Activated CD4-positive, alpha-beta memory T cell treated with anti-CD3 and anti-CD28 coated beads for 36 hours (primary cell): ENCODE results near the gene SDHD. TPM values are rescaled to one million over a fixed set of nuclear protein-coding genes. Genes with fewer than 3 reads are reported as not detected.
"Not testable (repeated sequence)": the region's sequence is repeated elsewhere in the genome, so short reads cannot be mapped to it uniquely, and the experiment has no call there.

Experiments
- CTCF ChIA-PET: fragments of 350-600 bp; sonication (Branson Sonifier 250); formaldehyde crosslinking; loops from one replicate; lab custom pipeline; 2021; ENCODE audit warnings: antibody characterized with exemption, inconsistent platforms; lab: Charles Lee
- POLR2A ChIA-PET: fragments of 350-600 bp; sonication (Branson Sonifier 250); formaldehyde crosslinking; loops from one replicate; lab custom pipeline; 2021; ENCODE audit warnings: antibody characterized with exemption; lab: Charles Lee
- DNase-seq: peaks from one replicate; pipeline ENCODE4 v3.0.0-alpha.2; 2020
- H3K27ac Mint-ChIP-seq: one replicate; pipeline ENCODE4 v1.8.0; 2021; ENCODE audit warnings: mixed read lengths
- H3K27me3 Mint-ChIP-seq: one replicate; pipeline ENCODE4 v1.8.0; 2021; ENCODE audit warnings: mixed read lengths
- H3K36me3 Mint-ChIP-seq: one replicate; pipeline ENCODE4 v1.8.0; 2021; ENCODE audit warnings: mixed read lengths
- H3K4me1 Mint-ChIP-seq: one replicate; pipeline ENCODE4 v1.8.0; 2021; ENCODE audit warnings: low read depth, mixed read lengths
- H3K4me3 Mint-ChIP-seq: one replicate; pipeline ENCODE4 v1.8.0; 2021; ENCODE audit warnings: mild to moderate bottlenecking, mixed read lengths
- H3K9me3 Mint-ChIP-seq: one replicate; pipeline ENCODE4 v1.8.0; 2021; ENCODE audit warnings: mixed read lengths
- intact Hi-C: fragments of 100-400 bp; cut with micrococcal nuclease; formaldehyde crosslinking; loops from one replicate; pipeline ENCODE4 v1.15.1; 2023
- total RNA-seq, 2 experiments: library from RNA; stranded (reverse); gene quantifications; one replicate each; pipeline ENCODE4 v1.2.3, GENCODE V29; 2021

The SDHD gene
- 10 to 100 TPM; 72.7 to 91.6 TPM for total RNA-seq

DNA sequence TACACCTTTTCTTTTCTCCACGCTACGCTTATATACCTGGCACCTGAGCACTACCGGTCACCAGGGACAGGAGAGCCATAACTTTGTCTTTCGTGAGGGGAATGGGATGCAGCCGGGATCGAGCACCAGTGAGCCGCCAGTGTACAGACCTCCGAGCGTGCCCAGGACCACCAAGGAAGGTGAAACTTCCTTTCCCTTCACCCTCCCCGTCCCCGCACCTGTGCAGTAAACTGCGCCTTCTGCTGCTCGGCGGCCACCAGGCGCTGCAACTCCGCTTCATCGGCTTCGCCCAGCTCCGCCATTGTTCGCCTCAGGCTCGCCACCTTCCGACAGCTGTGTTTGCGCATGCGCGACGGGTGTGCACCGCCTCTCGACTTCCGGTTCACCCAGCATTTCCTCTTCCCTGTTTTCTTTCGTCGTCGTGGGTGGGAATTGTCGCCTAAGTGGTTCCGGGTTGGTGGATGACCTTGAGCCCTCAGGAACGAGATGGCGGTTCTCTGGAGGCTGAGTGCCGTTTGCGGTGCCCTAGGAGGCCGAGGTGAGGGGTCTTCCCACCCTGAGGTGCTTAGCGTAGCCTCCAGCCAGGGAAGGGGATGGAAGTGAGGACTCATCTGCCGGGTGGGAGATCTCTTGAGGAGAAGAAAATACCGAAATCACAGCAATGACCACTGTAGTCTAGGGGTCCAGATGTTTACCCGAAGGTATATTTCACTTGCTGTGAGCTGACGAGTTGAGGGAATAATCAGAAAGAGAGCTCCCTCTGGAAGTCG is at the start of gene SDHD, which contains the start of gene TIMM8B:
Gene SDHD, plus strand, starts transcription at position 452 of the 770 bp plus-strand sequence. Its CDS starts 35 bp downstream, at position 487.
Gene TIMM8B, minus strand, starts transcription at position 335 of the 770 bp plus-strand sequence. Its CDS starts 33 bp downstream, at position 302.
- ChIA-PET CTCF (interaction anchor here (0.6 to 2.1 kb wide), 9 partner anchors 11 to 215 kb away, joined by 3 to 16 read pairs (median 3); partner anchors contain the start of genes ALG9, BCO2 and PIH1D2), POLR2A (interaction anchor here (0.6 to 1.8 kb wide), 6 partner anchors 10 to 500 kb away, joined by 3 to 6 read pairs (median 4); partner anchors contain the start of genes ALG9, NKAPD1 and PIH1D2)
- no peaks in the 10 kb centered on the region for H3K9me3 Mint-ChIP-seq
- peaks cover 2% of the 10 kb centered on the region for H3K27me3 Mint-ChIP-seq
- H3K36me3 Mint-ChIP-seq, result peaks cover 68% of the 10 kb centered on the region
- intact Hi-C loops, result loop anchor here (1.0 to 10.0 kb wide), 10 partner anchors 12 to 484 kb away; partner anchors contain the start of genes ALG9, CFAP68, DLAT and FDXACB1
- peak; percentile 97 for DNase-seq
- peaks cover 63% of the 10 kb centered on the region for H3K4me1 Mint-ChIP-seq
- peak within 1 kb of the TSS; percentile 92 for H3K27ac Mint-ChIP-seq
- H3K4me3 Mint-ChIP-seq, result peak within 1 kb of the TSS; percentile 92

DNA sequence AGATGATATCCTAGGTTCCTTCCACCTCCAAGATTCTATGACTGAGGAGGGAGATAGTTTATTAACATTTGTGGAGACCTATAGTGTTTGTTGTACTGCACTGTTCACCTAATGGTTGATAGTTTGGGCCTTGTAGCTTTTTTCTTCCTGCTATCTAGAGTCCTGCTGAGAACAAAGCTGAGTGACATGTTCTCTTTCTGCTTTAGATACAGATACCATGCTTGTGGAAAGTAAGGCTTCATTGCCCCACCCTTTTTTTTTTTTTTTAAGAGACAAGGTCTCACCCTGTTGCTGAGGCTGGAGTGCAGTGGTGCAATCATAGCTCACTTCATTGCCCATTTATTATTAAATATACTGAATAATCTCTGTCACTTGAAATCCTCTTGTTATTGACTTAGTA is 49.1 kb upstream of the SDHD start:
- intact Hi-C loops, result no loop called here
- H3K4me1 Mint-ChIP-seq, result peaks cover 2% of the 10 kb centered on the region
- peaks cover 27% of the 10 kb centered on the region for H3K36me3 Mint-ChIP-seq
- H3K27ac Mint-ChIP-seq, result no peak overlapping the region
- DNase-seq, result no peak
- ChIA-PET CTCF (interaction anchor here (0.7 to 1.7 kb wide), 2 partner anchors 56 to 211 kb away, joined by 4 read pairs; no protein-coding TSS in a partner anchor), POLR2A (no interaction called here)
- no peaks in the 10 kb centered on the region for H3K27me3 Mint-ChIP-seq
- no peaks in the 10 kb centered on the region for H3K9me3 Mint-ChIP-seq
- H3K4me3 Mint-ChIP-seq, result no peak overlapping the region

DNA sequence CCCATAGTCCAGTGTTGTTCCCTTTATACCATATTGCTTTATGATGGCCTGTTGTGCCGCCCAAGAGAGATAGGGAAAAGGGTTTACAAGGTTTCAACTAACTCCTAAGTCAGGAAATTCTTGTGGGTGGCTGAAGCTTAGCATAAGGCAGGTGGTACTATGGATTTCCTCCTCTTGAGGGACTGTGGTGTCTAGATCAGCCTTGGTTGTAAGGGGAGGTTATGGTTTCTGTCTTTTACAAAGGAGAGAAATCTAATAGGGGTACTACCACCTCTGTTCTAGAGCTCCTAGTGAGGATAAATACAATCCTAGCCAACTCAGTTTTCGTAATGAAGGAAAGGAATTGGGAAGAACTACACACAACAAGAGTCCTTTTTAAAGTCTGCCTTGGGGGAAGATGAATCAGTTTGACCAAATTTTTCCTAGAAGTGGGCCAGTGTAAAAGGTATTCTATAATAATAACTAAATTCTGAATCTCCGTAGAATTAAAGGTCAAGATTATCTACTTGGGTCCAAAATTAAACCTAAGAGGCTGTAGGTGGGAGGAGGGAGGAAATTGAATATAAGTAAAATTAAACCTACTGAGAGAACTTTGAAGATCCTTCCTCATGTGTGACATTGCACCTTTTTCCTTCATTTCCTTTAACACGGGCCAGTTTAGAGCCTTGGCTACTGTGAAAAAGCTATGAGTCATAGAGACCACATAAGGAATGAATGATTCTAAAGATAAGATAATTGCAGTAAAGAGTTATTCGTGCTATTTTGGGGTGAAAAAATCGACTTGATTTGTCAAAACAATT is 44.3 kb upstream of the SDHD start:
- peaks cover 2% of the 10 kb centered on the region for H3K4me1 Mint-ChIP-seq
- no peak for DNase-seq
- no peak overlapping the region for H3K4me3 Mint-ChIP-seq
- intact Hi-C loops, result no loop called here
- H3K27me3 Mint-ChIP-seq, result no peaks in the 10 kb centered on the region
- ChIA-PET POLR2A (no interaction called here), CTCF (no interaction called here)
- H3K27ac Mint-ChIP-seq, result no peak overlapping the region
- H3K9me3 Mint-ChIP-seq, result peaks cover 2% of the 10 kb centered on the region
- peaks cover 49% of the 10 kb centered on the region for H3K36me3 Mint-ChIP-seq

DNA sequence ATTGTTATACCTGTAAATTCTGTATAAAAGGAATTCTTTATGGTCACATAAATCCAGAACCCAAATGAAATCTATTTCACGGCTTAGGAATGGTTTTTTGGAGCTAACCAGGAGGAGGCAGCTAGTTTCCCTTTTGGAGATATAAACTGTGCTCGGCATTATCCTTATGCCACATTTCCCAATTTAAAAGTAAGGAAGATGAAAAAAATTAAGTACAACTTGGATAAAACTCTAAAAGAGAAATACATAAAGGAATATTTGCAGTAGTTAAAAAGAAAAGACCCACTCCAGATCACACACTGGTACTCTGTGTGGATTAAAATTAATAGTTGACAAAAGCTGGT is 43.7 kb upstream of the SDHD start:
- Mint-ChIP-seq H3K4me1 (peaks cover 2% of the 10 kb centered on the region), H3K27me3 (no peaks in the 10 kb centered on the region), H3K4me3 (no peak overlapping the region), H3K27ac (no peak overlapping the region), H3K36me3 (peaks cover 51% of the 10 kb centered on the region), H3K9me3 (peaks cover 4% of the 10 kb centered on the region)
- no peak for DNase-seq
- POLR2A ChIA-PET, result no interaction called here
- intact Hi-C loops, result no loop called here
- CTCF ChIA-PET, result no interaction called here

DNA sequence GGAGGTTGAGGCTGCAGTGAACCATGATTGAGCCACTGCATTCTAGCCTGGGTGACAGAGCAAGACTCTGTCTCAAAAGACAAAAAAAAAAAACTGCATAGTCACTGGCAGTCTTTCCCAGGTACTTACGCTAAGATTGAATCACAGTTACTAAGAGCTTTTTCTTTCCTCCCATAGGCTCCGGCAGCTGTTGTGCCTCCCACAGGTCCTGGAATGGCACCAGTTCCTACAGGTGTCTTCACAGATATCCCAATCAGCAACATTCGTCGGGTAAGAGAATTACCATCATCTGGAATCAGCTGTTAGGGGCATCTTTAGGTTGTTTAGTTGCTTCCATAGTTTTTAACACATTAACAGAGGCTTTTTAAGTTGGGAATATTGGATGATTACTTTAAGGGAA is 41.7 kb upstream of the SDHD start:
- Mint-ChIP-seq H3K4me1 (peaks cover 16% of the 10 kb centered on the region), H3K27ac (no peak overlapping the region), H3K4me3 (no peak overlapping the region), H3K27me3 (no peaks in the 10 kb centered on the region), H3K9me3 (peaks cover 4% of the 10 kb centered on the region), H3K36me3 (peaks cover 47% of the 10 kb centered on the region)
- ChIA-PET CTCF (interaction anchor here (0.6 kb wide), 1 partner anchor 114 kb away, joined by 3 read pairs; no protein-coding TSS in a partner anchor), POLR2A (no interaction called here)
- DNase-seq, result no peak
- intact Hi-C loops, result no loop called here

DNA sequence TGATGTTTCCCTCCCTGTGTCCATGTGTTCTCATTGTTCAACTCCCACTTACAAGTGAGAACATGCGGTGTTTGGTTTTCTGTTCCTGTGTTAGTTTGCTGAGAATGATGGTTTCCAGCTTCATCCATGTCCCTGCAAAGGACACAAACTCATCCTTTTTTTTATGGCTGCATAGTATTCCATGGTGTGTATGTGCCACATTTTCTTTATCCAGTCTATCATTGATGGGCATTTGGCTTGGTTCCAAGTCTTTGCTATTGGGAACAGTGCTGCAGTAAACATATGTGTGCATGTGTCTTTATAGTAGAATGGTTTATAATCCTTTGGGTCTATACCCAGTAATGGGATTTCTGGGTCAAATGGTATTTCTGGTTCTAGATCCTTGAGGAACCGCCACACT is 40.0 kb upstream of the SDHD start:
- DNase-seq, H3K4me3 Mint-ChIP-seq, intact Hi-C loops, H3K27me3 Mint-ChIP-seq, CTCF ChIA-PET, POLR2A ChIA-PET, H3K9me3 Mint-ChIP-seq, H3K27ac Mint-ChIP-seq: not testable (repeated sequence)
- Mint-ChIP-seq H3K4me1 (peaks cover 19% of the 10 kb centered on the region), H3K36me3 (peaks cover 59% of the 10 kb centered on the region)

DNA sequence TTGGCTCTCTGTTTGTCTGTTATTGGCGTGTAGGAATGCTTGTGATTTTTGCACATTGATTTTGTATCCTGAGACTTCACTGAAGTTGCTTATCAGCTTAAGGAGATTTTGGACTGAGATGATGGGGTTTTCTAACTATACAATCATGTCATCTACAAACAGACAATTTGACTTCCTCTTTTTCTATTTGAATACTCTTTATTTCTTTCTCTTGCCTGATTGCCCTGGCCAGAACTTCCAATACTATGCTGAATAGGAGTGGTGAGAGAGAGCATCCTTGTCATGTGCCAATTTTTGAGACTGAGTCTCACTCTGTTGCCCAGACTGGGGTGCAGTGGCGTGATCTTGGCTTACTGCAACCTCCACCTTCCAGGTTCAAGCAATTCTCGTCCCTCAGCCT is 38.4 kb upstream of the SDHD start:
- H3K27me3 Mint-ChIP-seq, H3K9me3 Mint-ChIP-seq, DNase-seq, POLR2A ChIA-PET, H3K4me3 Mint-ChIP-seq, H3K27ac Mint-ChIP-seq: not testable (repeated sequence)
- H3K4me1 Mint-ChIP-seq, result peaks cover 18% of the 10 kb centered on the region
- intact Hi-C loops, result loop anchor here (2.0 kb wide), 1 partner anchor 39 kb away; the partner anchor contains the start of genes SDHD and TIMM8B
- peaks cover 67% of the 10 kb centered on the region for H3K36me3 Mint-ChIP-seq
- CTCF ChIA-PET, result interaction anchor here (0.8 kb wide), 1 partner anchor 29 kb away, joined by 3 read pairs; no protein-coding TSS in a partner anchor

DNA sequence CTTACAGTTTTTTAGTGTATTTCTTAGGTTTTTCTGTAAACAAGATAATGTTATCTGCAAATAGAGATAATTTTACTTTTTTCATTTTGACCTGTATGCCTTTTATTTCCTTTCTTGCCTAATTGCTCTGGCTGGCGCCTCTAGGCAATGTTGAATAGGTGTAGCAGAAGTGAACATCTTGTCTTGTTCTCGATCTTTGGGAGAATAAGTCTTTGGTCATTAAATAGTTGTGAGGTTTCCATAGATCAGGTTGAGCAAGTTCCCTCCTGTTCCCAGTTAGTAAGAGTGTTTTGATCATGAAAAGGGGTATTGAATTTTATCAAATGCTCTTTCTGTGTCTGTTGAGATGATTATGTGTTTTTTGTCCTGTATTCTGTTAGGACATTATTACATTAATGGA is 36.9 kb upstream of the SDHD start:
- peaks cover 4% of the 10 kb centered on the region for H3K9me3 Mint-ChIP-seq
- intact Hi-C loops, result loop anchor here (2.0 kb wide), 1 partner anchor 37 kb away; the partner anchor contains the start of genes SDHD and TIMM8B
- POLR2A ChIA-PET, result no interaction called here

DNA sequence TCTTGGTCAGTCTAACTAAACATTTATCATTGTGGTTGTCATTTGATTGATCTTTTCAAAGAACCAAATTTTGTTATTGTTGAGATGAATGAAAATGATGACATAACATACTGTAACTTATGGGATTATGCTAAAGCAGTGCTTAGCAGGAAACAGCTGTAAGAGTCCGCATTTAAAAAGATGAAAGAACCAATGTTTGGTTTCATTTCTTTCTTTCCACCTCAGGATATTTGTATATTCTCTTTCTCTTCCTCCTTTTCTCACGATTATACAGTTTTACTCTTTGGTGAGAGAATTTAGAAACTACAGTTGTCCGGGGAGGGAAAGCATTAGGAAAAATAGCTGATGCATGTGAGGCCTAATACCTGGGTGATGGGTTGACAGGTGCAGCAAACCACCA is 36.0 kb upstream of the SDHD start:
- ChIA-PET CTCF (interaction anchor here (1.5 kb wide), 1 partner anchor 119 kb away, joined by 5 read pairs; no protein-coding TSS in a partner anchor), POLR2A (no interaction called here)
- no peak for DNase-seq
- intact Hi-C loops, result no loop called here
- no peak overlapping the region for H3K4me3 Mint-ChIP-seq
- H3K27ac Mint-ChIP-seq, result no peak overlapping the region
- H3K36me3 Mint-ChIP-seq, result peaks cover 60% of the 10 kb centered on the region
- H3K4me1 Mint-ChIP-seq, result peaks cover 18% of the 10 kb centered on the region
- no peaks in the 10 kb centered on the region for H3K27me3 Mint-ChIP-seq
- H3K9me3 Mint-ChIP-seq, result peaks cover 4% of the 10 kb centered on the region

More for the DNA sequence above, 36.9 kb upstream of the SDHD start:
- no peak for DNase-seq
- peaks cover 18% of the 10 kb centered on the region for H3K4me1 Mint-ChIP-seq
- H3K36me3 Mint-ChIP-seq, result peaks cover 63% of the 10 kb centered on the region
- no peaks in the 10 kb centered on the region for H3K27me3 Mint-ChIP-seq
- H3K27ac Mint-ChIP-seq, result no peak overlapping the region
- H3K4me3 Mint-ChIP-seq, result no peak overlapping the region
- CTCF ChIA-PET, result no interaction called here

DNA sequence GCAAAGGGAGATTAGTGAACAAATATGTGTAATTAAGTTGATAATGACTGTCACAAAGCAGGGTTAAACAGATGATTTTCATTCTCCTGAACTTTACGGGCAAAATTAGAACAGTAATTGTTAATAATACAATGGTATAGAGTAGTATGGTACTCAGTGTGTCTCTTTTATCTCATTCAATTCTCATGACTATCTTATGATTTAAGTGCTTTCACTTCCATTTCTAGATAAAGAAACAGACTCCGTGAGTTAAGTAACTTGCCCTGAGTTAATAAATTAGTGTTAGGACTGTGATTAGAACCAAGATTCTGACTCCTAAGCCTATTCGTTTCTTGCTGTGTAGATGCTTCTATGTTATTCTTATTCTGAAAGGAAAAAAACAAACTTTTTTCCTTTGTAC is 34.9 kb upstream of the SDHD start:
- H3K36me3 Mint-ChIP-seq, result peaks cover 57% of the 10 kb centered on the region
- H3K9me3 Mint-ChIP-seq, result peaks cover 4% of the 10 kb centered on the region
- intact Hi-C loops, result no loop called here
- ChIA-PET CTCF (interaction anchor here (1.5 kb wide), 1 partner anchor 120 kb away, joined by 5 read pairs; no protein-coding TSS in a partner anchor), POLR2A (no interaction called here)
- H3K4me3 Mint-ChIP-seq, result no peak overlapping the region
- peaks cover 25% of the 10 kb centered on the region for H3K4me1 Mint-ChIP-seq
- no peak for DNase-seq
- no peaks in the 10 kb centered on the region for H3K27me3 Mint-ChIP-seq
- no peak overlapping the region for H3K27ac Mint-ChIP-seq

DNA sequence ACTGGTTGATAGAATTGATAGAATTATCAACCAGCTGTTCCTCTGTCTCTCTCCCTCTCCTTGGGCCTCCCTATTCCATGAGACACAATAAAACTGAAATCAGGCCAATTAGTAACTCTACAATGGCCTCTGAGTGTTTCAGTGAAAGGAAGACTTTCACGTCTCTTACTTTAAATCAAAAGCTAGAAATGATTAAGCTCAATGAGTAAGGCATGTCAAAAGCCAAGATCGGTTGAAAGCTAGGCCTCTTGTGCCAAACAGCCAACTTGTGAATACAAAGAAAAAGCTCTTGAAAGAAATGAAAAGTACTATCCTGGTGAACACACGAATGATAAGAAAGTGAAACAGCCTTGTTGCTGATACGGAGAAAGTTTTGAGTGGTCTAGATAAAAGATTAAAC is 29.5 kb upstream of the SDHD start:
- H3K9me3 Mint-ChIP-seq, result no peaks in the 10 kb centered on the region
- peaks cover 23% of the 10 kb centered on the region for H3K4me1 Mint-ChIP-seq
- intact Hi-C loops, result loop anchor here (1.0 to 2.0 kb wide), 5 partner anchors 18 to 125 kb away; partner anchors contain the start of genes DLAT, NKAPD1 and PIH1D2
- H3K27ac Mint-ChIP-seq, result peak overlapping the region; percentile 69
- CTCF ChIA-PET, result interaction anchor here (0.5 to 1.1 kb wide), 6 partner anchors 16 to 130 kb away, joined by 3 to 5 read pairs (median 3); partner anchors contain the start of genes SDHD and TIMM8B
- peaks cover 51% of the 10 kb centered on the region for H3K36me3 Mint-ChIP-seq
- POLR2A ChIA-PET, result interaction anchor here (0.5 to 2.0 kb wide), 5 partner anchors 17 to 358 kb away, joined by 3 to 9 read pairs (median 4); partner anchors contain the start of gene DLAT
- peak overlapping the region; percentile 33 for H3K4me3 Mint-ChIP-seq
- peak; percentile 29 for DNase-seq
- no peaks in the 10 kb centered on the region for H3K27me3 Mint-ChIP-seq
